ENCODE data around the gene RAB23.

GRCh38 chr6:57162028-57162427 lies 60.1 kb downstream of the RAB23 start:
- no peak for TF ChIP-seq CTCF (conservative IDR thresholded peaks at IDR 0.05; ENCODE audit: low read depth in 2 of 2)
- TF ChIP-seq EZH2phosphoT487 (IDR thresholded peaks at IDR 0.05; ENCODE audit: unreplicated experiment) = no peak
- TF ChIP-seq ZNF114 (CRISPR knock-in tag; IDR thresholded peaks at IDR 0.05) = no peak
- TF ChIP-seq CREB1 (CRISPR knock-in tag; IDR thresholded peaks at IDR 0.05; ENCODE audit: low read depth) = no peak
- TF ChIP-seq EZH2 (IDR thresholded peaks at IDR 0.05; ENCODE audit: low read depth, unreplicated experiment) = no peak
- no peak for TF ChIP-seq NANOG (IDR thresholded peaks at IDR 0.05; ENCODE audit: borderline replicate concordance)
- TF ChIP-seq POLR2AphosphoS5 (IDR thresholded peaks at IDR 0.05; ENCODE audit: low read depth) = no peak
- no peak for TF ChIP-seq JUNB (IDR thresholded peaks at IDR 0.05; ENCODE audit: unreplicated experiment)
- TF ChIP-seq ZNF462 (CRISPR knock-in tag; IDR thresholded peaks at IDR 0.05) = no peak
- no peak for TF ChIP-seq REST (IDR thresholded peaks at IDR 0.05; ENCODE audit: unreplicated experiment)
- TF ChIP-seq ETS1 (IDR thresholded peaks at IDR 0.05) = no peak
- TF ChIP-seq ZNF331 (CRISPR knock-in tag; IDR thresholded peaks at IDR 0.05; ENCODE audit: low read depth) = no peak

All from GM23338 (cell line).